Common myeloid progenitor, CD34-positive (primary cell): ENCODE measurements around the gene LMO2.

Experiments used
- CTCF ChIA-PET: fragments of 350-600 bp; sonication (Branson Sonifier 250); formaldehyde crosslinking; loops from one replicate; lab custom pipeline; 2021; ENCODE audit warnings: antibody characterized with exemption; lab: Charles Lee
- POLR2A ChIA-PET: fragments of 350-600 bp; sonication (Branson Sonifier 250); formaldehyde crosslinking; loops from one replicate; lab custom pipeline; 2021; ENCODE audit warnings: antibody characterized with exemption; lab: Charles Lee
- DNase-seq, 3 donors: peaks; one replicate each; pipeline versions ENCODE4 v3.0.0 to v3.0.0-alpha.2; 2013
- H3K27ac ChIP-seq, 2 experiments: 1 replicate in 1 of 2; 2 replicates in 1 of 2; pipeline ENCODE4 v1.7.0; 2013; ENCODE audit warnings: inconsistent platforms in 2 of 2, low read length in 2 of 2, mild to moderate bottlenecking in 2 of 2, low read depth in 1 of 2, moderate library complexity in 1 of 2; ENCODE audit not compliant: severe bottlenecking in 2 of 2, insufficient read depth in 1 of 2, poor library complexity in 1 of 2
- H3K27me3 ChIP-seq, 5 experiments: replicated peaks in 2 of 5; 1 replicate in 3 of 5; 2 replicates in 2 of 5; pipeline versions ENCODE4 v1.6.1 to v1.7.0; 2013; ENCODE audit warnings: low read length in 4 of 5, mild to moderate bottlenecking in 2 of 5, moderate library complexity in 2 of 5, inconsistent platforms in 1 of 5; ENCODE audit not compliant: insufficient read depth in 5 of 5, control insufficient read depth in 4 of 5
- H3K36me3 ChIP-seq, 4 experiments: 1 replicate in 2 of 4; 2 replicates in 2 of 4; pipeline versions ENCODE4 v1.6.1 to v1.7.0; 2013; ENCODE audit warnings: low read length in 3 of 4, control low read depth in 1 of 4, mild to moderate bottlenecking in 1 of 4; ENCODE audit not compliant: control insufficient read depth in 4 of 4, insufficient read depth in 4 of 4
- H3K4me1 ChIP-seq, 4 experiments: 1 replicate in 3 of 4; 2 replicates in 1 of 4; pipeline versions ENCODE4 v1.6.1 to v1.7.1; 2013; ENCODE audit warnings: low read length in 3 of 4, mild to moderate bottlenecking in 3 of 4, control low read depth in 1 of 4, inconsistent platforms in 1 of 4, moderate library complexity in 1 of 4; ENCODE audit not compliant: control insufficient read depth in 4 of 4, insufficient read depth in 4 of 4; ENCODE audit errors: control extremely low read depth in 1 of 4
- H3K4me3 ChIP-seq, 7 experiments: 1 replicate in 4 of 7; 2 replicates in 3 of 7; pipeline versions ENCODE4 v1.5.1 to v1.7.0; 2013; ENCODE audit warnings: mild to moderate bottlenecking in 7 of 7, low read length in 6 of 7, moderate library complexity in 6 of 7, inconsistent platforms in 2 of 7, low read depth in 2 of 7, control low read depth in 1 of 7; ENCODE audit not compliant: insufficient read depth in 4 of 7, control insufficient read depth in 1 of 7; ENCODE audit errors: extremely low read depth in 1 of 7
- H3K9me3 ChIP-seq, 5 experiments: 1 replicate in 4 of 5; 2 replicates in 1 of 5; pipeline versions ENCODE4 v1.6.1 to v1.7.1; 2013; ENCODE audit warnings: low read length in 4 of 5, mild to moderate bottlenecking in 2 of 5, inconsistent platforms in 1 of 5, low read depth in 1 of 5, moderate library complexity in 1 of 5; ENCODE audit not compliant: control insufficient read depth in 4 of 5, insufficient read depth in 2 of 5; ENCODE audit errors: control extremely low read depth in 1 of 5
- WGBS: methylation state at CpG from one replicate; pipeline ENCODE4 v1.1.5; 2013; ENCODE audit not compliant: insufficient coverage; 5-methylcytosine and 5-hydroxymethylcytosine counted together

The LMO2 gene

GRCh38 chr11:33832676-33833075, 59.2 kb downstream of the LMO2 start:
- POLR2A ChIA-PET, result no interaction called here
- Histone ChIP-seq H3K4me3 (no peak overlapping the region), H3K27me3 (peaks cover 7 to 19% (median 12%) of the 10 kb centered on the region in 5 experiments), H3K4me1 (peaks cover 0 to 12% (median 8%) of the 10 kb centered on the region in 4 experiments), H3K9me3 (no peaks in the 10 kb centered on the region), H3K27ac (no peak overlapping the region), H3K36me3 (no peaks in the 10 kb centered on the region)
- WGBS, result 97% methylated on average over 16 of the region's 16 CpGs
- DNase-seq, result no peak
- CTCF ChIA-PET, result interaction anchor here (3.7 to 9.9 kb wide), 3 partner anchors 26 to 155 kb away, joined by 14 to 149 read pairs (median 19); no protein-coding TSS in a partner anchor

GRCh38 chr11:33830903-33831648, 60.8 kb downstream of the LMO2 start:
- H3K9me3 ChIP-seq, result no peaks in the 10 kb centered on the region
- H3K27ac ChIP-seq, result no peak overlapping the region
- H3K4me3 ChIP-seq, result no peak overlapping the region
- 81% methylated on average over 4 of the region's 6 CpGs for WGBS
- H3K27me3 ChIP-seq, result peaks cover 9 to 33% (median 17%) of the 10 kb centered on the region in 5 experiments
- no peaks in the 10 kb centered on the region for H3K36me3 ChIP-seq
- DNase-seq, result no peak
- ChIA-PET CTCF (interaction anchor here (0.9 to 9.9 kb wide), 10 partner anchors 8 to 181 kb away, joined by 3 to 149 read pairs (median 6); no protein-coding TSS in a partner anchor), POLR2A (no interaction called here)
- H3K4me1 ChIP-seq, result peaks cover 0 to 12% (median 8%) of the 10 kb centered on the region in 4 experiments

- H3K9me3 ChIP-seq, result no peaks in the 10 kb centered on the region
- CTCF ChIA-PET, result interaction anchor here (0.6 to 9.9 kb wide), 13 partner anchors 10 to 326 kb away, joined by 3 to 149 read pairs (median 5); no protein-coding TSS in a partner anchor
- no peaks in the 10 kb centered on the region for H3K36me3 ChIP-seq
- peaks cover 0 to 12% (median 8%) of the 10 kb centered on the region in 4 experiments for H3K4me1 ChIP-seq
- 14% methylated on average over 9 of the region's 10 CpGs for WGBS
- DNase-seq, result peak; percentile 73 to 86 (median 83)
- POLR2A ChIA-PET, result no interaction called here
- H3K4me3 ChIP-seq, result peak overlapping the region in 6 of 7 experiments; percentile 20 to 75 (median 58)
- H3K27ac ChIP-seq, result no peak overlapping the region
- peaks cover 9 to 35% (median 17%) of the 10 kb centered on the region in 5 experiments for H3K27me3 ChIP-seq
These were observed 62.3 kb downstream of the LMO2 start for GRCh38 chr11:33829430-33830141.

- H3K4me3 ChIP-seq, result peak overlapping the region in 6 of 7 experiments; percentile 20 to 75 (median 58)
- POLR2A ChIA-PET, result interaction anchor here (0.6 kb wide), 1 partner anchor 113 kb away, joined by 5 read pairs; no protein-coding TSS in a partner anchor
- peaks cover 9 to 39% (median 17%) of the 10 kb centered on the region in 5 experiments for H3K27me3 ChIP-seq
- no peaks in the 10 kb centered on the region for H3K36me3 ChIP-seq
- H3K27ac ChIP-seq, result no peak overlapping the region
- H3K9me3 ChIP-seq, result no peaks in the 10 kb centered on the region
- DNase-seq, result peak in 1 of 3 donors; percentile 19
- 7% methylated on average over 42 of the region's 56 CpGs for WGBS
- H3K4me1 ChIP-seq, result peaks cover 0 to 12% (median 8%) of the 10 kb centered on the region in 4 experiments
- CTCF ChIA-PET, result interaction anchor here (0.6 to 9.9 kb wide), 10 partner anchors 11 to 326 kb away, joined by 3 to 149 read pairs (median 4); no protein-coding TSS in a partner anchor
These were observed 63.1 kb downstream of the LMO2 start for GRCh38 chr11:33828604-33829429.

- ChIA-PET CTCF (interaction anchor here (0.8 to 9.9 kb wide), 9 partner anchors 10 to 161 kb away, joined by 3 to 149 read pairs (median 3); no protein-coding TSS in a partner anchor), POLR2A (no interaction called here)
- Histone ChIP-seq H3K36me3 (no peaks in the 10 kb centered on the region), H3K27ac (no peak overlapping the region), H3K27me3 (peaks cover 9 to 46% (median 17%) of the 10 kb centered on the region in 5 experiments), H3K4me3 (no peak overlapping the region), H3K9me3 (no peaks in the 10 kb centered on the region), H3K4me1 (peaks cover 0 to 12% (median 8%) of the 10 kb centered on the region in 4 experiments)
- no peak for DNase-seq
- WGBS, result 83% methylated on average over 4 of the region's 4 CpGs
These were observed 64.7 kb downstream of the LMO2 start for GRCh38 chr11:33827206-33827605.

- ChIA-PET POLR2A (no interaction called here), CTCF (interaction anchor here (1.3 to 9.9 kb wide), 6 partner anchors 9 to 19 kb away, joined by 3 to 149 read pairs (median 4); no protein-coding TSS in a partner anchor)
- Histone ChIP-seq H3K27ac (no peak overlapping the region), H3K27me3 (peaks cover 15 to 56% (median 19%) of the 10 kb centered on the region in 5 experiments), H3K4me3 (no peak overlapping the region), H3K36me3 (no peaks in the 10 kb centered on the region), H3K9me3 (peaks cover 0 to 2% (median 0%) of the 10 kb centered on the region in 5 experiments), H3K4me1 (peaks cover 0 to 12% (median 8%) of the 10 kb centered on the region in 4 experiments)
- no peak for DNase-seq
- 100% methylated on average over 1 of the region's 3 CpGs for WGBS
These were observed 65.9 kb downstream of the LMO2 start for GRCh38 chr11:33825854-33826560.
